ENCODE results near the gene CST9L.

DNA sequence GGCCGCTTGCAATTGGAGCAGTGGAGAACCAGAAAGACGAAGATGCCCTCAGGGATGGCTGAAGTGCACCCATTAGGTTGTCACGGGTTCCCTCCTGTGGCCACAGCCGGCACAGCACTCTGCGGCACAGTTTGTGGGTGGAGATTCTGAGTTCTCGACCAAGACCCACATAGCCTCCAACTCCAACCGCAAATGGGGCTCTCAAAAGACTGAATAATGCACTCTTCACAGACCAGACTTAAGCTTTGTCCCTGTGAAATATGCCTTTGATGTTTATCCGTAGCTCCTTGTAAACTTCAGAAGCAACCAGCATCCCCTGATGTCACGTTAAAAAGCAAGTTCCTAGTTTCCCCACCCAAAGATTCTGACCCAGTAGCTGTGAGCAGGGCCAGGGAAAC, 38.4 kb upstream of the CST9L start:
- TF ChIP-seq GATA3 (IDR thresholded peaks at IDR 0.05; ENCODE audit: low read depth, low read length) (no peak), GATA2 (IDR thresholded peaks at IDR 0.05; ENCODE audit: low read depth, low read length) (no peak)
